Measurements from ENCODE around the gene RXRG. TPM values are rescaled to one million over a fixed set of nuclear protein-coding genes. Genes with fewer than 3 reads are reported as not detected.

Gene RXRG
- total RNA-seq, 1 donor from 2014 or later: not detected

GRCh38 chr1:165452336-165453130 lies 7.6 kb upstream of the RXRG start:
- no peaks in the 10 kb centered on the region for H3K36me3 Mint-ChIP-seq (ENCODE audit: unreplicated experiment)
- TF ChIP-seq CTCF (IDR thresholded peaks at IDR 0.05): no peak
- no peak overlapping the region for H3K4me3 Mint-ChIP-seq (ENCODE audit: unreplicated experiment)
- DNase-seq (ENCODE audit: extremely low spot score, unreplicated experiment): no peak
- peaks cover 3% of the 10 kb centered on the region for H3K27me3 Mint-ChIP-seq (ENCODE audit: unreplicated experiment)
- H3K27ac Mint-ChIP-seq (ENCODE audit: unreplicated experiment): no peak overlapping the region
- H3K9me3 Mint-ChIP-seq (ENCODE audit: unreplicated experiment): no peaks in the 10 kb centered on the region
- no peaks in the 10 kb centered on the region for H3K4me1 Mint-ChIP-seq (ENCODE audit: unreplicated experiment)

GRCh38 chr1:165451691-165452090 lies 6.8 kb upstream of the RXRG start:
- Mint-ChIP-seq H3K27me3 (ENCODE audit: unreplicated experiment) (peaks cover 11% of the 10 kb centered on the region), H3K4me1 (ENCODE audit: unreplicated experiment) (no peaks in the 10 kb centered on the region), H3K27ac (ENCODE audit: unreplicated experiment) (no peak overlapping the region), H3K4me3 (ENCODE audit: unreplicated experiment) (no peak overlapping the region), H3K36me3 (ENCODE audit: unreplicated experiment) (no peaks in the 10 kb centered on the region), H3K9me3 (ENCODE audit: unreplicated experiment) (no peaks in the 10 kb centered on the region)
- TF ChIP-seq CTCF (IDR thresholded peaks at IDR 0.05): no peak
- no peak for DNase-seq (ENCODE audit: extremely low spot score, unreplicated experiment)

GRCh38 chr1:165449131-165449530 lies 4.2 kb upstream of the RXRG start:
- H3K4me3 Mint-ChIP-seq (ENCODE audit: unreplicated experiment): no peak overlapping the region
- H3K36me3 Mint-ChIP-seq (ENCODE audit: unreplicated experiment): no peaks in the 10 kb centered on the region
- no peak for DNase-seq (ENCODE audit: extremely low spot score, unreplicated experiment)
- H3K9me3 Mint-ChIP-seq (ENCODE audit: unreplicated experiment): no peaks in the 10 kb centered on the region
- H3K4me1 Mint-ChIP-seq (ENCODE audit: unreplicated experiment): no peaks in the 10 kb centered on the region
- H3K27ac Mint-ChIP-seq (ENCODE audit: unreplicated experiment): no peak overlapping the region
- H3K27me3 Mint-ChIP-seq (ENCODE audit: unreplicated experiment): peaks cover 9% of the 10 kb centered on the region
- TF ChIP-seq CTCF (IDR thresholded peaks at IDR 0.05): no peak

- no peak for TF ChIP-seq CTCF (IDR thresholded peaks at IDR 0.05)
- H3K4me1 Mint-ChIP-seq (ENCODE audit: unreplicated experiment): no peaks in the 10 kb centered on the region
- no peak overlapping the region for H3K4me3 Mint-ChIP-seq (ENCODE audit: unreplicated experiment)
- no peaks in the 10 kb centered on the region for H3K9me3 Mint-ChIP-seq (ENCODE audit: unreplicated experiment)
- DNase-seq (ENCODE audit: extremely low spot score, unreplicated experiment): no peak
- no peaks in the 10 kb centered on the region for H3K36me3 Mint-ChIP-seq (ENCODE audit: unreplicated experiment)
- no peak overlapping the region for H3K27ac Mint-ChIP-seq (ENCODE audit: unreplicated experiment)
- H3K27me3 Mint-ChIP-seq (ENCODE audit: unreplicated experiment): peaks cover 13% of the 10 kb centered on the region
Observed at GRCh38 chr1:165445388-165445787, 462 bp upstream of the RXRG start.

GRCh38 chr1:165443539-165444311 lies 1.2 kb downstream of the RXRG start:
- no peaks in the 10 kb centered on the region for H3K4me1 Mint-ChIP-seq (ENCODE audit: unreplicated experiment)
- peaks cover 16% of the 10 kb centered on the region for H3K27me3 Mint-ChIP-seq (ENCODE audit: unreplicated experiment)
- no peaks in the 10 kb centered on the region for H3K9me3 Mint-ChIP-seq (ENCODE audit: unreplicated experiment)
- TF ChIP-seq CTCF (IDR thresholded peaks at IDR 0.05): no peak
- no peaks in the 10 kb centered on the region for H3K36me3 Mint-ChIP-seq (ENCODE audit: unreplicated experiment)
- no peak for DNase-seq (ENCODE audit: extremely low spot score, unreplicated experiment)
- H3K4me3 Mint-ChIP-seq (ENCODE audit: unreplicated experiment): no peak overlapping the region
- H3K27ac Mint-ChIP-seq (ENCODE audit: unreplicated experiment): no peak overlapping the region

Data from osteocyte (in vitro differentiated cells).